Measurements from ENCODE around the gene GGTLC1. TPM values are rescaled to one million over a fixed set of nuclear protein-coding genes. Genes with fewer than 3 reads are reported as not detected.

GGTLC1 gene
- total RNA-seq, 1 experiment from 2014 or later, result not detected

DNA sequence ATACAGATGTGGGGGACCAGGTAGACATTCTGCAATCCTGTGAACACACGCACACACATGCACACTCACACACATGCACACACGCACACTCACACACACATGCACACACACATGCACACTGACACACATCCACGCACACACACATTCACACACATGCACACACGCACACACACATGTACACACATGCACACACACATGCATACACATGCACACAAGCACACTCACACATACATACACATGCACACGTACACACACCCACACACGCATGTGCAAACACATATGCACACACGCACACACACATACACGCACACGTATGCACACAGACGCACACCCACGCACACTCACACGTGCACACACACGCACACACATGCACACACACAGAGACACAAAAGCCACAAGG, 14.3 kb upstream of the GGTLC1 start:
- Histone ChIP-seq H3K4me3 (ENCODE audit: low read depth, low read length, poor library complexity, severe bottlenecking) (no peak overlapping the region), H3K27ac (ENCODE audit: low read depth, low read length, poor library complexity, severe bottlenecking) (no peak overlapping the region), H3K27me3 (replicated peaks; ENCODE audit: insufficient read depth, low read depth, low read length, poor library complexity) (peaks cover 31% of the 10 kb centered on the region), H3K36me3 (ENCODE audit: insufficient read depth, low read length, poor library complexity, severe bottlenecking) (no peaks in the 10 kb centered on the region), H3K9me3 (ENCODE audit: low read depth, low read length, poor library complexity, severe bottlenecking) (no peaks in the 10 kb centered on the region), H3K4me1 (ENCODE audit: insufficient read depth, low read length, poor library complexity, severe bottlenecking) (no peaks in the 10 kb centered on the region)
- ChIA-PET CTCF (no interaction called here), POLR2A (ENCODE audit: low non-redundant PET) (no interaction called here)
- no peak for DNase-seq (ENCODE audit: low spot score)
- no TSS peak for BruUV-seq (replicated peaks)
- TF ChIP-seq, protein P1, sequence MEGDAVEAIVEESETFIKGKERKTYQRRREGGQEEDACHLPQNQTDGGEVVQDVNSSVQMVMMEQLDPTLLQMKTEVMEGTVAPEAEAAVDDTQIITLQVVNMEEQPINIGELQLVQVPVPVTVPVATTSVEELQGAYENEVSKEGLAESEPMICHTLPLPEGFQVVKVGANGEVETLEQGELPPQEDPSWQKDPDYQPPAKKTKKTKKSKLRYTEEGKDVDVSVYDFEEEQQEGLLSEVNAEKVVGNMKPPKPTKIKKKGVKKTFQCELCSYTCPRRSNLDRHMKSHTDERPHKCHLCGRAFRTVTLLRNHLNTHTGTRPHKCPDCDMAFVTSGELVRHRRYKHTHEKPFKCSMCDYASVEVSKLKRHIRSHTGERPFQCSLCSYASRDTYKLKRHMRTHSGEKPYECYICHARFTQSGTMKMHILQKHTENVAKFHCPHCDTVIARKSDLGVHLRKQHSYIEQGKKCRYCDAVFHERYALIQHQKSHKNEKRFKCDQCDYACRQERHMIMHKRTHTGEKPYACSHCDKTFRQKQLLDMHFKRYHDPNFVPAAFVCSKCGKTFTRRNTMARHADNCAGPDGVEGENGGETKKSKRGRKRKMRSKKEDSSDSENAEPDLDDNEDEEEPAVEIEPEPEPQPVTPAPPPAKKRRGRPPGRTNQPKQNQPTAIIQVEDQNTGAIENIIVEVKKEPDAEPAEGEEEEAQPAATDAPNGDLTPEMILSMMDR (conservative IDR thresholded peaks at IDR 0.05; ENCODE audit: low read depth, low read length), result no peak
- no peak for TF ChIP-seq EZH2 (IDR thresholded peaks at IDR 0.05; ENCODE audit: borderline replicate concordance, low read depth, low read length, poor library complexity, severe bottlenecking)
- intact Hi-C loops (cut with micrococcal nuclease; ENCODE audit: unreplicated experiment), result no loop called here

DNA sequence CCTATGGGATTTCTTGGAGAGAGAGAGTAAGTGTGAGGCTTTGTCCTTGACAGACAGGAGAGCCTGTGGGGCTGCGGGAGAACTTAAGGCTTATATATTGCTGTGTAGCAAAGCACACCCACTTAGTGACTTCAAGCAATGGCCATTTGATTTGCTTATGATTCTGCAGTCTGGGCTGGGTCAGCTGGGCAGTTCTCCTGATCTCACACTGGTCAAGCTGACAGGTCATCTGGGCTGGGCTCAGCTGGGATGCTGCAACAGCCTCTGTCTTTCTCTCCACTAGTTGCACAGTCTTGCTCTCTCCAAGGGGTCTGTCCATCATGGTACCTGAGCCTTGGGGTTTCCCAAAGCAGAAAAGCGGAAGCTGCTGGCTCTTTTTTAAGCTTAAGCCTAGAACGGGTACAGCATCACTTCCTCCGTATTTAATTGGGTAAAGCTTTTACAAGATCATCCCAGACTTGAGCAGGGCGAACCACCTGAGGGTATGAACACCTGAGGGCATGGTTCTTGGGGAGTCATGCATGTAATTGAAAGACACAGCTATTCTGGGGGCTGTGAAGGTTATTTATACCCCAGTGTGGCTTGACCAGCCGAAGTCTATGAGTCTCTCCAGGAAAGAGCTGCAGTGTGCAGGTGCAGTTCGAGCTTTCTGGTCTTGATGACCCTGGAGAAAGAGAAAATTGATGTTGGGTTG, 13.3 kb upstream of the GGTLC1 start:
- no peak overlapping the region for H3K27ac ChIP-seq (ENCODE audit: low read depth, low read length, poor library complexity, severe bottlenecking)
- no peaks in the 10 kb centered on the region for H3K36me3 ChIP-seq (ENCODE audit: insufficient read depth, low read length, poor library complexity, severe bottlenecking)
- TF ChIP-seq, protein P1 (conservative IDR thresholded peaks at IDR 0.05; ENCODE audit: low read depth, low read length), result no peak
- TF ChIP-seq EZH2 (IDR thresholded peaks at IDR 0.05; ENCODE audit: borderline replicate concordance, low read depth, low read length, poor library complexity, severe bottlenecking), result no peak
- H3K4me1 ChIP-seq (ENCODE audit: insufficient read depth, low read length, poor library complexity, severe bottlenecking), result no peaks in the 10 kb centered on the region
- no peak overlapping the region for H3K4me3 ChIP-seq (ENCODE audit: low read depth, low read length, poor library complexity, severe bottlenecking)
- peaks cover 31% of the 10 kb centered on the region for H3K27me3 ChIP-seq (replicated peaks; ENCODE audit: insufficient read depth, low read depth, low read length, poor library complexity)
- intact Hi-C loops (cut with micrococcal nuclease; ENCODE audit: unreplicated experiment), result no loop called here
- no peaks in the 10 kb centered on the region for H3K9me3 ChIP-seq (ENCODE audit: low read depth, low read length, poor library complexity, severe bottlenecking)
- no peak for DNase-seq (ENCODE audit: low spot score)
- ChIA-PET POLR2A (ENCODE audit: low non-redundant PET) (no interaction called here), CTCF (no interaction called here)
- BruUV-seq (replicated peaks), result no TSS peak

DNA sequence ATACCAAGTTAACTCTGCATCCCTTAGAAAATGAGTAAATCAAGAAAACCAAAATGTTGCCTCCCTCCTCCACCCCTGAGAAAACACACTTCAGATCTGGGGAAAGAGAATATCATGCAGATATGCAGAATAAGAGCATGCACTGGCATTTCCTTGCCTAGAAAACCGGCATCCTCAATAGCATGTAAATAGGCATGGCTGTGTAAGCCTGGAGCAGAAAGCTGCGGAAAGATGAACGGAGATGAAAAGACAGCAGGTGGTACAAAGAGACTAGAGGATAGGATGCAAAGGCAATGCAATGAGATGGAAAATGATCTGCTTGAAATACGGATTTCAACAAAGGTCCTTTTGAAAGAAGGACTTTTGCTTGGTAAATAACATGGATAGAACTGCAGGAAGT, 10.3 kb upstream of the GGTLC1 start:
- no peaks in the 10 kb centered on the region for H3K36me3 ChIP-seq (ENCODE audit: insufficient read depth, low read length, poor library complexity, severe bottlenecking)
- no peak for DNase-seq (ENCODE audit: low spot score)
- TF ChIP-seq, protein P1 (conservative IDR thresholded peaks at IDR 0.05; ENCODE audit: low read depth, low read length), result no peak
- ChIA-PET CTCF (no interaction called here), POLR2A (ENCODE audit: low non-redundant PET) (no interaction called here)
- BruUV-seq (replicated peaks), result no TSS peak
- H3K27ac ChIP-seq (ENCODE audit: low read depth, low read length, poor library complexity, severe bottlenecking), result no peak overlapping the region
- no peak overlapping the region for H3K4me3 ChIP-seq (ENCODE audit: low read depth, low read length, poor library complexity, severe bottlenecking)
- intact Hi-C loops (cut with micrococcal nuclease; ENCODE audit: unreplicated experiment), result loop anchor here (10.0 kb wide), 1 partner anchor 204 kb away; no protein-coding TSS in a partner anchor
- H3K27me3 ChIP-seq (replicated peaks; ENCODE audit: insufficient read depth, low read depth, low read length, poor library complexity), result peaks cover 31% of the 10 kb centered on the region
- H3K9me3 ChIP-seq (ENCODE audit: low read depth, low read length, poor library complexity, severe bottlenecking), result no peaks in the 10 kb centered on the region
- no peaks in the 10 kb centered on the region for H3K4me1 ChIP-seq (ENCODE audit: insufficient read depth, low read length, poor library complexity, severe bottlenecking)
